DOHH2 (cell line): ENCODE measurements around the gene SLC7A5.

Experiments
- H3F3A ChIP-seq: fragments of 200-600 bp; sonication (generic), shearing (Covaris generic); 2 replicates; pipeline ENCODE4 v1.6.0; 2016; ENCODE audit warnings: antibody characterized with exemption, mild to moderate bottlenecking; ENCODE audit not compliant: control insufficient read depth, insufficient read depth
- H3K27ac ChIP-seq: fragments of 200-600 bp; sonication (generic); 2 replicates; pipeline ENCODE4 v1.5.1; 2014; ENCODE audit warnings: low read depth, mild to moderate bottlenecking, low read length, moderate library complexity
- H3K27me3 ChIP-seq: fragments of 200-600 bp; sonication (generic); 2 replicates; pipeline ENCODE4 v1.6.1; 2014; ENCODE audit warnings: mild to moderate bottlenecking, low read length, mixed read lengths; ENCODE audit not compliant: control insufficient read depth
- H3K36me3 ChIP-seq: fragments of 200-600 bp; sonication (generic); 2 replicates; pipeline ENCODE4 v1.6.1; 2014; ENCODE audit warnings: mild to moderate bottlenecking, low read length, moderate library complexity, mixed read lengths; ENCODE audit not compliant: control insufficient read depth
- H3K4me1 ChIP-seq: fragments of 200-600 bp; sonication (generic); 2 replicates; pipeline ENCODE4 v1.6.1; 2014; ENCODE audit warnings: mild to moderate bottlenecking, low read length, mixed read lengths; ENCODE audit not compliant: control insufficient read depth
- H3K4me2 ChIP-seq: fragments of 200-600 bp; sonication (generic); 2 replicates; pipeline ENCODE4 v1.6.0; 2014; ENCODE audit warnings: mild to moderate bottlenecking, low read length, moderate library complexity
- H3K4me3 ChIP-seq: fragments of 200-600 bp; sonication (generic); 2 replicates; pipeline ENCODE4 v1.5.1; 2014; ENCODE audit warnings: mild to moderate bottlenecking, low read length, mixed read lengths
- H3K79me2 ChIP-seq: fragments of 200-600 bp; sonication (generic); 2 replicates; pipeline ENCODE4 v1.6.1; 2014; ENCODE audit warnings: mild to moderate bottlenecking, low read length, mixed read lengths; ENCODE audit not compliant: control insufficient read depth
- H3K9me2 ChIP-seq: fragments of 200-600 bp; sonication (generic); replicated peaks from 2 replicates; pipeline ENCODE4 v1.6.1; 2014; ENCODE audit warnings: mild to moderate bottlenecking, low read length, mixed read lengths; ENCODE audit not compliant: control insufficient read depth
- H3K9me3 ChIP-seq: fragments of 200-600 bp; sonication (generic); 2 replicates; pipeline ENCODE4 v1.6.1; 2014; ENCODE audit warnings: antibody characterized with exemption, low read length, mixed read lengths; ENCODE audit not compliant: control insufficient read depth, insufficient read depth
- H4K20me1 ChIP-seq: fragments of 200-600 bp; sonication (generic); 2 replicates; pipeline ENCODE4 v1.6.0; 2014; ENCODE audit warnings: low read depth, mild to moderate bottlenecking, antibody characterized with exemption, low read length, moderate library complexity; ENCODE audit not compliant: control insufficient read depth, insufficient read depth
- EZH2phosphoT487 ChIP-seq: fragments of 200-600 bp; sonication (generic); IDR thresholded peaks from 2 replicates; pipeline ENCODE4 v1.6.1; 2017; ENCODE audit warnings: borderline replicate concordance, mild to moderate bottlenecking, antibody characterized with exemption, low read length, moderate library complexity, mixed read lengths
- TF ChIP-seq, protein P1 (sequence below): fragments of 200-600 bp; sonication (generic); IDR thresholded peaks from one replicate; pipeline ENCODE4 v1.5.1; 2014; ENCODE audit warnings: antibody characterized with exemption, mild to moderate bottlenecking, low read depth, low read length; ENCODE audit not compliant: poor library complexity, severe bottlenecking

Gene SLC7A5

DNA sequence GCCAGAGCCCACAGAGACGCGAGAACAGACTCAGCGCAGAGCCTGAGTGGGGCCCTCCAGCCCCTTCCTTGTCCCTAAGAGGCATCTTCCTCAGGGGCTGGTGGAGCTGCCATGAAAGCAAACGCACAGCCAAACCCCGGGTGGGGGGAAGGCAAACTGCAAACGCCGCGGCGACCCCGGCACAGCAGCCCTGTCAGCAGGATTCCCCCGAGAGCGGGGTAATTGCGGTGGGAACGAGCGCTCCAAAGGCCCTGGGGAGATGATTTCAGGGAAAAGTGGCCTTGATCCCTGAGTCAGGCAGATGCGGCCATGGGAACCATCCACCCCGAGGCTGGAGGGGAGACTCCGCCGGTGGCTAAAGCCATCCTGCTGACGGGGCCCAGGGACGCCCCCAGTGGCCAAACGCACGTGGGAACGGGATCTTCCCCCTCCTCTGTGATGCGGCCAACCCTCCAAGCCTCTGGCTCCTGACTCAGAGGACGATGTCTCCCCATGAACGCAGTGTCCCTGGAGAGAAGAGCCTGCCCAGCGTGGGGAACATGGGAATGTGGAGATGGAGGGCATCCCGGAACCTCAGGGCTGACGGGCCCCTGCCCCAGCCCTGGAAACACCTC, 25.1 kb downstream of the SLC7A5 start:
- no peak for TF ChIP-seq EZH2phosphoT487
- TF ChIP-seq, protein P1, sequence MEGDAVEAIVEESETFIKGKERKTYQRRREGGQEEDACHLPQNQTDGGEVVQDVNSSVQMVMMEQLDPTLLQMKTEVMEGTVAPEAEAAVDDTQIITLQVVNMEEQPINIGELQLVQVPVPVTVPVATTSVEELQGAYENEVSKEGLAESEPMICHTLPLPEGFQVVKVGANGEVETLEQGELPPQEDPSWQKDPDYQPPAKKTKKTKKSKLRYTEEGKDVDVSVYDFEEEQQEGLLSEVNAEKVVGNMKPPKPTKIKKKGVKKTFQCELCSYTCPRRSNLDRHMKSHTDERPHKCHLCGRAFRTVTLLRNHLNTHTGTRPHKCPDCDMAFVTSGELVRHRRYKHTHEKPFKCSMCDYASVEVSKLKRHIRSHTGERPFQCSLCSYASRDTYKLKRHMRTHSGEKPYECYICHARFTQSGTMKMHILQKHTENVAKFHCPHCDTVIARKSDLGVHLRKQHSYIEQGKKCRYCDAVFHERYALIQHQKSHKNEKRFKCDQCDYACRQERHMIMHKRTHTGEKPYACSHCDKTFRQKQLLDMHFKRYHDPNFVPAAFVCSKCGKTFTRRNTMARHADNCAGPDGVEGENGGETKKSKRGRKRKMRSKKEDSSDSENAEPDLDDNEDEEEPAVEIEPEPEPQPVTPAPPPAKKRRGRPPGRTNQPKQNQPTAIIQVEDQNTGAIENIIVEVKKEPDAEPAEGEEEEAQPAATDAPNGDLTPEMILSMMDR = no peak
- Histone ChIP-seq H3K79me2 (peaks cover 82% of the 10 kb centered on the region), H3K4me3 (no peak overlapping the region), H3K4me2 (no peak overlapping the region), H4K20me1 (peaks cover 15% of the 10 kb centered on the region), H3K27me3 (no peaks in the 10 kb centered on the region), H3K27ac (no peak overlapping the region), H3K36me3 (peaks cover 95% of the 10 kb centered on the region), H3K9me2 (no peaks in the 10 kb centered on the region), H3K4me1 (no peaks in the 10 kb centered on the region), H3F3A (no peaks in the 10 kb centered on the region), H3K9me3 (no peaks in the 10 kb centered on the region)

GRCh38 chr16:87843678-87844105, 25.6 kb downstream of the SLC7A5 start:
- no peaks in the 10 kb centered on the region for H3K27me3 ChIP-seq
- peaks cover 95% of the 10 kb centered on the region for H3K36me3 ChIP-seq
- H3K9me2 ChIP-seq = no peaks in the 10 kb centered on the region
- H3K9me3 ChIP-seq = no peaks in the 10 kb centered on the region
- no peak overlapping the region for H3K4me2 ChIP-seq
- H4K20me1 ChIP-seq = peaks cover 12% of the 10 kb centered on the region
- H3K4me3 ChIP-seq = no peak overlapping the region
- no peaks in the 10 kb centered on the region for H3K4me1 ChIP-seq
- no peak overlapping the region for H3K27ac ChIP-seq
- H3F3A ChIP-seq = no peaks in the 10 kb centered on the region
- peaks cover 77% of the 10 kb centered on the region for H3K79me2 ChIP-seq
- TF ChIP-seq EZH2phosphoT487 = no peak
- TF ChIP-seq, protein P1 = no peak

GRCh38 chr16:87842209-87842869, 27.0 kb downstream of the SLC7A5 start:
- H3K4me1 ChIP-seq = no peaks in the 10 kb centered on the region
- no peaks in the 10 kb centered on the region for H3K27me3 ChIP-seq
- peaks cover 95% of the 10 kb centered on the region for H3K36me3 ChIP-seq
- no peak overlapping the region for H3K27ac ChIP-seq
- no peaks in the 10 kb centered on the region for H3F3A ChIP-seq
- no peak overlapping the region for H3K4me2 ChIP-seq
- no peaks in the 10 kb centered on the region for H3K9me3 ChIP-seq
- TF ChIP-seq, protein P1 = no peak
- no peak for TF ChIP-seq EZH2phosphoT487
- H4K20me1 ChIP-seq = peaks cover 1% of the 10 kb centered on the region; the same call in 1 of the 2 replicates
- no peak overlapping the region for H3K4me3 ChIP-seq
- H3K79me2 ChIP-seq = peaks cover 63% of the 10 kb centered on the region
- no peaks in the 10 kb centered on the region for H3K9me2 ChIP-seq
